Measurements from ENCODE around the gene SERPINE2.
A peak's percentile ranks its signal among the peaks of the same experiment; 100 is the strongest.
"Not testable (repeated sequence)": the region's sequence is repeated elsewhere in the genome, so short reads cannot be mapped to it uniquely, and the experiment has no call there.

Gene SERPINE2

DNA sequence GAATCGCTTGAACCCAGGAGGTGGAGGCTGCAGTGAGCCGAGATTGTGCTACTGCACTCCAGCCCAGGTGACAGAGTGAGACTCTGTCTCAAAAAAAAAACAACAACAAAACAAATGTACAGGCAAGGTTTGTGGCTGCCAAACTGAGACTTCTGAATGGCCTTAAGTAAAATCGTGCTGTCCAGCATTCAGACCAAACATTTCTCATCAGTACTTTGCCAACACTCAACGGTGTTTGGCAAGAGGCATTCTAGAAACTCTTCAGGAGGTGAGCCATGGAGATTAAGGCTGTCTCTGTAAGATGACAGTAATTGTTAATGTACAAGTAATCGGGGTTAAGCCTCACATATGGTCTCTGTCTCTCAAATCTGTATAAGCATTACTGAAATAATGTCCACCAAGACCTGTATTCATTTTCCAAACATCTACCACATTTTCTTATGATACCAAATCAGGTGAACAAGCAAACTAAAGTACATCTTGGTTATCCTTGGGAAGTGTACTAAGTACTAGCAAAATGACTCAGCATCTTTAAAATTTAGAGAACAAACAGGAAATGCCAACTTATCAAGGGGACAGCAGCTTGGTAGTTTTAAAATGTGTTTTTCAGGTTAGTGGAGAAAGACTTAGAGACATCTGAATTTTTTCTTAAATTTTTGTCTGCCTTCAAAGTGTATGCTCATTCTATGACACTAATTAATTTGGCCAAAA is 29.3 kb downstream of the SERPINE2 start:
- peak; percentile 90 for DNase-seq

DNA sequence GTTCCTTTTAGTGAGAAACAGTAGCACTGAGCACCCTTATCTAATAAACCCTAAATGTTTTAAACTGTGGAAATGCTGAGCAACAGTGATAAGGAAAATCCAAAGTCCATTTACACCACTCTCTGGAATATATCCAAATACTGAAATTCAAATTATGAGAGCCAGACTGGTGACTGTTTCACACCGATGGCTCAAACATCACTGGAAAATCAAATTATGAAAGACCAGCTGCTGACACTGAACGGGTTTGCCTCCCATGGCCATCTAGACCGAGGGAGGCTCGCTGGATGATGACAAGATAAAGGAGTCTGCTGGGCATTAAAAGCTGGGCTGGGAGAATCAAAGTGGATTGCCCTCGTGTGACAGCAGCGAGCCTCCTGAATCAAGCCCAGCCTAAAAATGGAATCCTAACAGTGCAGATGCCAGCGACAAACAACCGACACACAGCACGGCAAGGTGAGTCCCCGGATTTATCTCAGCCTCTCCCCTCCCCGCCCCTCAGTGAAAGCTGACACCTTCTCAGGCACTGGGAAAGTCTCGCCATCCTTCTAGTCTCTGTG is 30.3 kb downstream of the SERPINE2 start:
- peak; percentile 95 for DNase-seq

DNA sequence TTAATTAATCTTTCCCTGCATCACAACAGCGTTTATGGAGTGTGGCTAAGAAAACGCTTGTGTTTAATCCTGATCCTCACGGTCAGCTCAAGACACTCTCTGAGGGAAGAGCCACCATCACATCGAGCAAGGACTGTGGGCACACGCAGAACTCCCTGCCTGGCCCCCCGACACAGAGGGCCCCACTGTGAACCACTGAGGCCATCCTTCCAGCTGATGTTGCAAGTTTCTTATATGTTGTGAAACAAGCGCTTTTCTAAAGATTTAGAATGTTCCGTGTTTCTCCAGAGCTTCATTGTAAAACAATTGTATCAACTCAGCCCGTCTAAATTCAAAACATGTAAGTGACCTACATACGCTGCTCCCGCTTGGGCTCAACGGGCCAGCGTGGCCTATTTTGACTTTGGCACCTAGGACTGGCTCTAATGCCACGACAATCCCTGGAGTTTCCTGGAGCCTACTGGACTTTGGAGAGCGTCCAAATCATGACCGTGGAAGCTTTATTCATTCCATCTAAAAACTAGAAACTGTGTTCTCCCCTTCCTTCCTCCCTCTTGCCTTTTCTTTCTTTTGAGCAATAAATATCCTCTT is 34.9 kb downstream of the SERPINE2 start:
- DNase-seq, result no peak

DNA sequence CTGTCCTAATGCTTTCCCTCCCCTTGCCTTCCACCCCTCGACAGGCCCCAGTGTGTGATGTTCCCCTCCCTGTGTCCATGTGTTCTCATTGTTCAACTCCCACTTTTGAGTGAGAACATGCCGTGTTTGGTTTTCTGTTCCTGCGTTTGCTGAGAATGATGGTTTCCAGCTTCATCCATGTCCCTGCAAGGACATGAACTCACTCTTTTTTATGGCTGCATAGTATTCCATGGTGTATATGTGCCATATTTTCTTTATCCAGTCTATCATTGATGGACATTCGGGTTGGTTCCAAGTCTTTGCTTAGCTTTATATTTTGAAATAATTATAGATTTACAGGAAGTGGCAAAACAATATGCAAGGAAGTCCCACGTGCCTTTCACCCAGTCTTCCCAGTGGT is 38.4 kb downstream of the SERPINE2 start:
- not testable (repeated sequence) for DNase-seq

DNA sequence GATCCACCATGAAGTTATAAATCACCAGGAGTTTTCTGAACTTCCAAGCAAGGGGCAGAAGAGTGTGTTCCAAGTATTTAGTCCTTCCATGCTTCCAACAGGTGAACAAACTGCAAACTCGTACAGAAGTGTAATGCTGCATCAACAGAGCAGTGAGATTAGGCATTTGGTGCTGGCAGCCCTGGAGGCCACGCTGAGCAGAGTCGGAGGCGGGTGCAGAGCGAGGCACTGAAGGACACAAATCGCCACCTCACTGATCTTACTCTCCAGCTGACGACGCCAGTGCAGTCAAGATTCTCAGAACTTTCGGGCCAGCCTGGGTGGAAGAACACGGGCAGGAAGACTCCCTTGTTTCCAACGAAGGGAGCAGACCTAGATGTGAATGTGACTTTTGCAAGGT is 39.2 kb downstream of the SERPINE2 start:
- DNase-seq, result no peak

DNA sequence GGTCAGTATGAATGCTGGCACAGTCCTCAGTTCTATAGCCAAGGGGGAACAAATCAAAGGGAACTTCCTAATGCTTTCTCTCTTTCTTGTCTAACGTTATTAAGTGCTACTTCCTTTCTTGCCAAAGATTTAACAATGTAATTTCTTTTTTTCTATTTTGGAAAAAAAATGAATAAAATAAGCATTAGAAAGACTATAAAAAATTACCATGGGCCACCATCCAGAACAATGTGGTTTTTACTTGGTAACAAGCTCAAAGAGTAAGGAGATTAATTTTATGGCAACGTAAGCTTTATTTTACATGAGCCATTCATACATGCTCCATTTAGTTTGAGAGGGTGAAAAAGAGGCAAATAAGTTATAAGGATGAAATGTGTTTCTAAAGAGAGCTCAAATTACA is 40.1 kb downstream of the SERPINE2 start:
- DNase-seq, result no peak

DNA sequence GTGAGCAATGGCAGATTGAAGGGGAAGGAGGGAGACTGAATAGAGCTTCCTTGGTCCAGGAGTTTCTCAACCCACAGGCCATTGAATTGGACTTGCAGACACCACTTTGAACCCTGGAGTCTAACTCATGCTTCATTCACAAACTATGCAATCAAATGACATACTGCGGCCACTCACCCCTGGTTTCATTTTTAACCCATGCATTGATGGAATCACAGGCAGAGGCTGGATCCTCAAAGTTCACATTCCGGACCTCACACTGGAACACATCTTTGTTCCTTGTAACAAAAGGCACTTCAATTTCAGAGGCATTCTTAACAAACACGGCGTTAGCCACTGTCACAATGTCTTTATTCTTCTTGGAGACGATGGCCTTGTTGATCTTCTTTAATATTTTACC is 41.1 kb downstream of the SERPINE2 start:
- DNase-seq, result no peak

DNA sequence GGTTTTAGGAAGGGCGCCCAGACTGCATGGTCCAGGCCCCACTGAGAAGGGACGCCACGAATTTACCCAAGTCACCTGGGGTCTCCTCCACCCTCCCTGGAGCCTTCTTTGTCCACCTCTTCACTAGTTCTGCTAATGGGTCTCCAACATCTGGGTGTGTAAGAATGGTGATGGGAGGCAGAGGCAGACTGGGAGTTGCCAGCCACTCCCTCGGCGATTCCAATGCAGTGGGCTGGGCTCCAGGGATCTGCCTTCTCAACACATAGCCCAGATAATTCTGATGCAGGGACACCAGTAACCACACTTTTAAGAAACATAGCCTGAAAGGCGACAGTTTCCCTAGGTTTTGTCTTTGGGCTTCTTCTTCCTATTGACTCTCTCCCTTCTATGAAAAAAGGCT is 42.7 kb downstream of the SERPINE2 start:
- no peak for DNase-seq

DNA sequence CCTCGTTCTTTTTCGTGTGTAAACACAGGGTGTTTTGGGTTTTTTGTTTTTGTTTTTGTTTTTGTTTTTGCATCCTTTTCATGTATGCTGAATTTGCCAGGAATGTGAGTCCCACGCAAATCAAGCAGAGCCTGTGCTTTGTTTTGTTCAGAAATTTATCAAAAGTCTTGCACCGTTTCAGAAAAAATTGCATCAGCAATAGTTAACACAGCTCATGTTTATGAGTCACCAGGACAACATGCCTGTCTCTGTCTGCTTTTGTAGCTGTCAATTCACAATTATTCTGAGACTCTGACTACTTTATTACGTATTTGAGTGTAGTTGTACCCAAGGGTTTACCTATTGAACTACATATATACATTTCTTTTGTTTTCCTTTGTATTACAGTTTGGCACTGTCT is 43.5 kb downstream of the SERPINE2 start:
- DNase-seq, result no peak

DNA sequence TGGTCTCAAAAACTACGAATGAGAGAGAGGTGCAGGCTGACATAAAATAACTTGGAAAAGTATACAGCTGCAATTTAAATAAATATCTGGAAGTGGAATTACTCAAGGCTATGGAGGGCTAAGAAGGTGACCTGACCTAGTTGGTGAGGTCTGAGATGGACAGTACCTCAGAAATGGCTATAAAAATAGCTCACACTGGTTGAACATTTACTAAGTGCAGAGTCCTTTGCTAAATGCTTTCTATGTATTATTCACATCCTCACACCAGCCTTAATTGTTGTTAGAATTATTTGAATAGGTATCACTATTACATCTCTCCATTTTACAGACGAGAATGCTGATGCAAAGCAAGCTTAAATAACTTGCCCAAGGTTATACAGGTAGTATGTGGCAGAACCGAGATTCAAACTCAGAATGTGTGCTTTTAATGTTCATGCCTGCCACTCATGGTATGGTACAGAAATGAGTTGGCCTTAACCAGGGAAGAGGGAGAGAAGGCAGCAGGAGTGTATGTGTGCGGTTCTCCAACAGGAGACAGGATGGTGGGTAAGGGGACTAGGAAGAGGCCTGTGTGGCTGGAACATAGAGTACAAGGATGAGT is 44.4 kb downstream of the SERPINE2 start:
- DNase-seq, result no peak

DNA sequence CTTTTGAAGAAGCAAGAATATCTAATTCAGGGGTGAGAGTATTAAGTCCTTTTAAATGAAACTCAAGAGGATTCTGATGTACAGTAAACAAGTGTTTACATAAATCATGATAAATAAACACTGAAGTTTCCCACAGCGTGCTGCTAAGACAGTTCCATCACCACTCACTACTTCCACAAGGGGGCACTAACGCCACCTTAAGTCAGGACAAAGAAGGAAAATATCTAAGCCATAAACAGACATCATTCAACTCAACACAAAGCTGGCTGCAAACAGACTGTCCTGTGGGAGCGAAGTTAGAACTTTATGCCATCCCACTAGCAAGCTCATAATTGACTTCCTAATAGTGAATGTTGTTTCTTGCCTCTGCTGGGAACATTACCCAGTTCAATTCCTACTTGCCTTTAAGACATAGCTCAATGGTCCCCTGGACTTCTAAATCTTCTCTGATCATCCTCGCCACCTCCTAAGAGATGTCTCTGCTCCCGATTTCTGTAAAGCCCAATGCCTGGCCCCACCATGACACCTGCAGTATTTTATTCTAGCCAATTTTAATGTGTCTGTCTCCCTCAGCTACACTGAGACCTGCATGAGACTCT is 45.4 kb downstream of the SERPINE2 start:
- peak; percentile 90 for DNase-seq

DNA sequence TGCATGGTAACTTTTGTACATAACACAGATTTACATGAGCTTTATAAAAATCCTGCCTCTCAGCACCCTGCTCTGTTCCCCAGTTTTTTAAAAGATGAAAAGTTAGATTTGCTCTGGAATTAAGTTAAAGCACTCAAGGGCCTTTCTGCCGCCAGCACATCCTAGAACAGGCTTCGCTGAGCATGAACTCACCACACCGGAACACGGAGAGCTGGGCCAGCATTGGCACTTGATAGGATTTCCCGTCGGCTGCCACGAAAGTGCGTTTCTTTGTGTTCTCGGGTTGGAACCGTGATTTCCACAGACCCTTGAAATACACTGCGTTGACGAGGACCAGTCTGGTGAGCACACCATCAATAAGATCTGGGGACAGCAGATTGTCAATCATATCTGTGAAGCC is 47.5 kb downstream of the SERPINE2 start:
- DNase-seq, result no peak

DNA sequence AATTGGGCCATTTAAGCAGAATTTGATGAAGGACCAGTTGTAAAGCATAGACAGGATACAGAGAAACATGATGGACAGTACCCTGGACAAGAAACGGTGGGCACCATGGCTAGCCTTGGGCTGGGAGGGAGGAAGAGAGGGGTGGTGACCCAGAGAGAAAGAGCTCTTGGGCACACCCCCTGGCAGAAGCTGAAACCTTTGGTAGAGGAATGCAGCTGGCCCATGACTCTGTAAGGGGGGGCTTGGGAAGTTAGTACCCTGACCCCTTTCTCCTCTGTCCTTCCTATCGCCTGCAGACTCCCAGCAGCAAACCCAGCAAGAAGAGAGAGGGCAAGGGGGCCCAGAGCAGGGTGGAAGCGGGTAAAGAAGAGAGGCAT is 49.2 kb downstream of the SERPINE2 start:
- DNase-seq, result no peak

DNA sequence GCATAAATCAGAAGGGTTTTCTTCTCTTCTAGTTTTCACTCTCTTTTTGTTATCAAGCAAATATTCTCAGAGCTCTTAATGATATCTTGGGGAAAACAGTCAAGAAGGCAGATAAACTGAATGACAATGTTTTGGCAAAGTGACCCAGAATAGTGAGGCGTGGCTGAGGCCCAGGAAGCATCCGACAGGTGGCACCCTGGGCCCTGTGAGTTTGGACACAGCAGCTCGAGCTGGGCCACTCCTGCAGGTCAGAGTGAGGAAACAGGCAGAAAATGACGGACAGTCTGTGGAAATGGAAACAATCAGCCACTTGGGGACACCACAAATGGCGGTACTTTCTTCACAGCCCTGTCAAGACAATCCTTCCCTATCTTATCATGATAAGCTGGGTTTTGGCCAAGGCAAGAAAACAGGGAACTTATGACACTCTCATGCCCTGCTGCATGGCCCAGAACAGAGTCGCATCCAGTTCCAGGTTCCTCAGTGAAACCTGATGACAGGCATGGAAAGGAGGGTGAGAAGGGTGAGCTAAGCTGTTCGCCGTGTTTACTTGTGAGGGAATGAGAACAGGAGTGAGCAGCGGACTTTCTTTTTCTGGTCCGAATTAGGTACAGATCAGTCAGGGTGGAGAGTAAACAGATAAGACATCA is 49.8 kb downstream of the SERPINE2 start:
- DNase-seq, result no peak

DNA sequence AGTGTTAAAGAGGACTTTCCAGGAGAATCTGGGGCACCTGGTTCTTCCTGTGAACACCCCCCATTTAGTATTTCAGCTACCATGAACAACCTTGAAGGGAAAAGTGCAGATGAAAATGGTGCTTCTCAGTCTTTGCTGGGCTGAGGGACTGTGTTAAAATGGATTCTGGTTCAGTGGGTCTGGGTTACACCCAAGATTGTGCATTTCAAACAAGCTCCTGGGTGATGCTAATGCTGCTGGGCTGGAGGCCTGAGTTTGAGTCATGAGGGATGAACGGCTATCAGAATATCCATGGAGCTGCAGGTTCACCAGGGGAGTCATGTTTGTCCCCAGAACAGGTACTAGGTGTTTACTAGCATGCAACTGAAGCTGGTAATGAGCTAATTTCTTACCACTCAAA is 57.8 kb downstream of the SERPINE2 start:
- no peak for DNase-seq

DNA sequence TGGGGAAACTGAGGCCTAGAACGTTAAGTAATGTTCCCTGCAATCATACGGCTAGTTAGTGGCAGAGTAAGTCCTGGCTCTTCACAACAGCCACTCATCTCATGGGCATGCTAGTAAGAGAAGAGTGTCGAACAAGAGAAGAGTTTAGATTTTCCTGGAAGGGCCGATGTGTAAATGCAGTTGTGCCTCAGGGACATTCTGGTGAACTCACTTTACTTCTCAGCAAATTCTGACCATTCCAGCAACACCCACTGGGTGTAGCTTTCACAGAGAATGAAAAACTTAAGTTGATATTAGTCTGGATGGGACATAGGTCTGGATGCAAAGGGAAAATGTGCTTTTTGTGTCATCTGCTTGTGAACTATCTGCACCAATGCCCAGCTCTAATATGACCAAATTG is 58.3 kb downstream of the SERPINE2 start:
- no peak for DNase-seq

DNA sequence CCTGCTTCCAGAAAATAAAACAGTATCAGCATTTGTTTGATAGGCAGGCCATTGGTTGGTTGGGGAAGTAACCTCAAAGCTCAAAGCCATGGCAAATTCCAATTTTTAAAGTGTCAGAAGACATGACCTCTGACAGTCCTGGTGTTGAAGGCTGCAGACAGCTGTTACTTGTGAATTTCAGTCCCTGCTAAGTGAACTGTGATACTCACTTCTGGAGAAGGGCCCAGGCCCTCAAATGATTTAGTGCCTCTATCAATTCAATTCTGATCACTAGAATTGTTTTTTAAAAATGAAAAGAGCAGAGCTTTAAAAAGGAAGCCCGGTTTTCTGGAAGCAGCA is 58.7 kb downstream of the SERPINE2 start:
- DNase-seq, result no peak

DNA sequence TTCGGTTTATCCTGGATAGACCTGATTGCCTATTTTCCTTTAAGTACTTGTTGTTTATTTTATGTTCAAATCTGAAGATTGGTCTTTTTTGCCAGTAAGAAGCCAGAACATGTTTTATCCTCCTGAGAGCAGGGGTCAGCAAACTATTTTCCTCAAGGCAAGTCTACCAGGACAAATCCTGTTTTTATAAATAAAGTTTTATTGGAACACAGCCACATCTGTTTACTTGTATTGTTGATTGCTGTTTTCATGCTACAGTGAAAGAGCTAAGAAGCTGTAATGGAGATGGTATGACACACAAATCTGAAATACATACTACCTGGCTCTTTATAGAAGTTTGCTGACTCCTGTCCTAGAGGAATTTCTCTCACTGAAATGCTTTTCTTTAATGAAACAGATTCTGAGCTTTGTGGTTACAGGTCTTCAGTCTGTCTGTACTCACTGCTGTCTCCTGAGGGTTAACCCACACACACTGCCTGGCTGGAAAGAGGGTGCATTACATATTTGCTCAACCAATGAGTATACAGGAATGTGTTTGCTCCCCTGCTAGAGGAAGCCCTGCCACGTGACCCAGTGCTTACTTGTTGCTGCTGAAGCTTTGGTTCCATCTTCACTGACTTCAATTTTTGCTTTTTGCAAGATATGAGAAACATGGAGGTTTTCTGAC is 59.2 kb downstream of the SERPINE2 start:
- no peak for DNase-seq

DNA sequence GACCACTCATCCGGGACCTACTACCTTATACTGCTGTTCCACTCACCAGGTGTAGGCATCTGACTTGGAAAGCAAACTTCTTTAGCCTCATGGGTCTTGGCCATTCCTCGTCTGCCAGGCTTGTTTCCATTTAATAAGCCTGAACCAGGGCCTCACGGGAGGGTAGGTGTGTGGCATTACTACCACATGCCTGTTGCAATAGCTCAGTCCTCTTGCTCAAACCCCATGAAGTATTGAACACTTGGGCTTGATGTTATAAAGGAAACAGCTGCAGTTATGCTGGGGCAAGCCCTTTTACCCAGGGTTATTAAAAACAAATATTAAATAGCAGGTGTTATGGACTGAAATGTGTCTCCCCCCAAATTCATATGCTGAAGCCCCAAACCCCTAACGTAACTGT is 60.6 kb downstream of the SERPINE2 start:
- no peak for DNase-seq

DNA sequence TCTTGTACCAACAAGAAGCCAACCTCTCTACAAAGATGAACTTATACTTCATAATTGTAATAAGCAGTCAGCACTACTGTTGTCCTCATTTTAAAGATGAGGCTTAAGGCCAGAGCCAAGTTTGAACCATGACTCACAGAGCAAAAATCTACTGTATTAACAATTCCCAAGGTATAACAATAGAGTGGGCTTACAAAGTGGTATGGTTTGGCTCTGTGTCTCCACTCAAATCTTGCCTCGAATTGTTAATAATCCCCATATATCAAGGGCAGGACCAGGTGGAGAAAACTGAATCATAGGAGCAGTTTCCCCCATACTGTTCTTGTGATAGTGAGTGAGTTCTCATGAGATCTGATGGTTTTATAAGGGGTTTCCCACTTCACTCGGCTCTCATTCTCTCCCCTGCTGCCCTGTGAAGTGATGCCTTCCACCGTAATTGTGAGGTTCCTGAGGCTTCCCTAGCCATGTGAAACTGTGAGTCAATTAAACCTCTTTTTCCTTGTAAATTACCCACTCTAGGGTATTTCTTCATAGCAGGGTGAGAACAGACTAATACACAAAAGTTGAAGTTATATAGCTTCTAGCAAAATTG is 62.4 kb downstream of the SERPINE2 start:
- no peak for DNase-seq

DNA sequence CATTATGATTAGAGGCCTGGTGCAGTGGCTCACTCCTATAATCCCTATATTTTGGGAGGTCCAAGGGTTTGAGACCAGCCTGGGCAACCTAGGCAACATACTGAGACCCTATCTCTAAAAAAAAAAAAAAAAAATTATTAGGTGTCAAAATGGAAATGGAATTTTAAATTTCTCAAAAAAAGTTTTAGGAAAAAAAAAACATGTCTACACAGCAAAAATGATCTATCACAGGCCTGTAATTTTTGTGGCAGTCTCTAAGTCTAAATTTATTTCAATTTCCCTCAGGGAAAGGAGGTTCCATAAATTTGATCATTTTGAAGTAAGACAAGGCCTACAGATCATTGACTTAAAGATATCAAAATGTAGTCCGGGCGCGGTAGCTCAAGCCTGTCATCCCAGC is 65.5 kb downstream of the SERPINE2 start:
- DNase-seq, result no peak

DNA sequence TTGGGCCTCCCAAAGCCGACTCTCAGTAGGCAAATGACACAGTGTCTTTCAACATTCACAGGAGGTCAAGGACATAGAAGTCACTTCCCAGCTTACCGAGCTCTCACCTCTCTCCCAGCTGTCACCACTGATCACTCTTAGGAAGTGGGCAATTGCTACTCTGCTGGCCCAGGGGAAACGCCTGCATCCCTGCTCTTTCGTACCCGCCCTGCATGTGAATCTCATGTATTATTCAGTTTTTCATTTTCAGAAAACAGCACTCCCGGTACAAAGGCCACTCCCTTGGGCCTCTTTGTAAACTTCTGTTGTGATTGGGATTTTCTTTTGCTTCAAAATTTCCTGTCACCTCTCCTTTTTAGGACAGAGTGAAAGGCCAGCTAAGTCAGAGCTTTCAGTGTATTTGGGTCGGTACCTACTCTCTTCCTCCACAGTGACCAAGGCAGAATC is 66.4 kb downstream of the SERPINE2 start:
- DNase-seq, result no peak

DNA sequence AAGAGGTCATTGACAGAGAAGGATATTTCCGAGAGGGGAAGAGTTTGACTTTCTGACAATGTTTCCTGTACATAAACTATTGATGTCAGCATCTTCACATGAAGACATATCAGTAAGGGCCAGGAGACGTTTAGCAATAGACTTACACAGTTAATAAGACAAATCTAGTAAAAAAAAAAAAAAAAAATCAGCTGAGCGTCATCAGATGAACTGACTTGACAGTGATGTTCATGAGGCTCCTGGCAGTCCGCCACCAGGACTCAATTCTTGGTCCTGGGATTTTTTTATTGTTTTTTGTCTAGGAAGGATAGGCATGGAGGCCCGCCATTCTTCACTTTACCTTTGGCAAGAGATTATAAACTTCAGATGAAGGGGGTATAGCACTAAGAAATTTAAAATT is 67.4 kb downstream of the SERPINE2 start:
- no peak for DNase-seq
